Lung microvascular endothelial cell (primary cell): Measurements from ENCODE around the gene SBK2. TPM values are rescaled to one million over a fixed set of nuclear protein-coding genes. Genes with fewer than 3 reads are reported as not detected.
"Not testable (repeated sequence)": the region's sequence is repeated elsewhere in the genome, so short reads cannot be mapped to it uniquely, and the experiment has no call there.

ENCODE experiments used
- DNase-seq, 2 donors: peaks; one replicate each; pipeline versions ENCODE4 v3.0.0 to v3.0.0-alpha.2; 2010; ENCODE audit warnings: low read depth in 2 of 2
- total RNA-seq: library from RNA; depleted of rRNA; stranded (reverse); fragments of >200 nt; gene quantifications from 2 replicates; pipeline ENCODE4 v1.2.1, GENCODE V29; 2014

SBK2 gene, protein sequence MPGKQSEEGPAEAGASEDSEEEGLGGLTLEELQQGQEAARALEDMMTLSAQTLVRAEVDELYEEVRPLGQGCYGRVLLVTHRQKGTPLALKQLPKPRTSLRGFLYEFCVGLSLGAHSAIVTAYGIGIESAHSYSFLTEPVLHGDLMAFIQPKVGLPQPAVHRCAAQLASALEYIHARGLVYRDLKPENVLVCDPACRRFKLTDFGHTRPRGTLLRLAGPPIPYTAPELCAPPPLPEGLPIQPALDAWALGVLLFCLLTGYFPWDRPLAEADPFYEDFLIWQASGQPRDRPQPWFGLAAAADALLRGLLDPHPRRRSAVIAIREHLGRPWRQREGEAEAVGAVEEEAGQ
- total RNA-seq, result not detected in 2 replicates

GRCh38 chr19:55536951-55537740 is at the start of gene SBK2:
Gene SBK2, minus strand, starts transcription at chr19:55537133. Its CDS starts 839 bp downstream, at chr19:55536294.
- DNase-seq, result peak in 1 of 2 donors; percentile 55

GRCh38 chr19:55585658-55586339 is 48.9 kb upstream of the SBK2 start:
- DNase-seq, result peak in 1 of 2 donors; percentile 54

GRCh38 chr19:55584871-55585270 is 47.9 kb upstream of the SBK2 start:
- no peak for DNase-seq

DNA sequence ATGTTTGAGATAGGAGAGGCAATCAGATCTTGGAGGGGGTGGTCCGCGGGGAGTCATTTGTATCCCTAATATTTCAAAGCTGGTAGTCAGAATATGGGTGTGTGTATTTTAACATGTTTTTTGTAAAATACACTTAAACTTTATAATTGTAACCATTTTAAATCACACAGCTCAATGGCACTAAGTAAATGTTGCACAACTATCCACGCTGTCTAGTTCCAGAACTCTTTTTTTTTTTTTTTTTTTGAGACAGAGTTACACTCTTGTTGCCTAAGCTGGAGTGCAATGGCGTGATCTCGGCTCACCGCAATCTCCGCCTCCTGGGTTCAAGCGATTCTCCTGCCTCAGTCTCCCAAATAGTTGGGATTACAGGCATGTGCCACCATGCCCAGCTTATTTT is 47.0 kb upstream of the SBK2 start:
- not testable (repeated sequence) for DNase-seq

DNA sequence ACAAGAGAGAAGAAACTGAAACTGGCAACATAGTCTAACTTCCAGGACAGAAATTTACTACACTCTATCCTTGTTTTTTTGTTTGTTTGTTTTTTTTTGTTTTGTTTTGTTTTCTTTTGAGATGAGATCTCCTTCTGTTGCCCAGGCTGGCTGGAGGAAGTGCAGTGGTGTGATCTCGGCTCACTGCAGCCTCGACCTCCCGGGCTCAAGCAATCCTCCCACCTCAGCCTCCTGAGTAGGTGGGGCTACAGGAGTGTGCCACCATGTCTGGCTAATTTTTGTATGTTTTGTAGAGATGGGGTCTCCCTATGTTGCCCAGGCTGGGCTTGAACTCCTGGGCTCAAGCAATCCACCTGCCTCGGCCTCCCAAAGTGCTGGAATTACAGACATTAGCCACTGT is 45.4 kb upstream of the SBK2 start:
- not testable (repeated sequence) for DNase-seq

- DNase-seq, result no peak
Observed at GRCh38 chr19:55581823-55582223, 44.9 kb upstream of the SBK2 start.

- DNase-seq, result peak in 1 of 2 donors; percentile 22
Observed at GRCh38 chr19:55581145-55581822, 44.4 kb upstream of the SBK2 start.

- peak; percentile 89 to 90 for DNase-seq
Observed at GRCh38 chr19:55580628-55581144, 43.8 kb upstream of the SBK2 start, which contains the start of gene ZNF579. Gene ZNF579, minus strand, starts transcription at chr19:55580848. Its CDS starts 1,209 bp downstream, at chr19:55579639.

DNA sequence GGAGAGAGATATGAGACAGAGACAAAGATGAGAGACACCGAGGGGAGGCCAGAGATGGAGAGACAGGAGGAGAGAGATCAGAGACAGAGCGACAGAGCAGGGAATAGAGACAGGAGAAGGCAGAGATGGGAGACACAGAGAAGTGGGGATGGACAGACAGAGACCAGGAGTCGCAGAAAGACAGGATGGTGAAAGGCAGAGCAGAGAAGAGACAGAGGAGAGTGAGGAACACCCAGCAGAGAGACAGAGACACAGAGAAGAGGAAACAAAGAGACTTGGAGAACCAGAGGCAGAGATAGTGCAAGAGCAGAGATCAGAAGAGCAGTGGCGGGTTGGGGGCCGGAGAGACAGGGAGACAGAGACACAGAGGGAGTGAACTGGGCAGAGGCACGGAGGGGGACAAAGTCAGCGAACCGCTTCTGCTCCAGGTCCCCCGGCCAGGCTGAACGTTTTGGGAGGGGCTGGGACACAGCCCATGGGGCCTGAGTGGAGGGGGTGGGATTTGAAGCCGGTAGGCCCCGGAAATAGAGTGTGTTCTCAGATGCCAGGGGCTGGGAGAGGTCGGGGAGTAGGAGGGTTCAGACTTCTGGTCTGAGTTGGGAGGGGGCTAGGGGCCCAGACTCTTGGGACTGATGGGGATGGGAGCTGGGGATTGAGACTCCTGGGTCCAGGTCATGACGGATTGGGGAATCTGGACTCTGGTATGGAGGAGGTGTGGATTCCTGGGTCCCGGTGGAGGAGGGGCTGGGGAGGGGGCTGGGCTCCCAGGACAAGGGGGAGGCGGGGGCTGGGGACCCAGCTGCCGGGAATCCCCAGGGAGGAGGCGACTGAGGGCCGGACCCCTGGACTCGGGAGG is 43.1 kb upstream of the SBK2 start:
- DNase-seq, result peak in 1 of 2 donors; percentile 16

DNA sequence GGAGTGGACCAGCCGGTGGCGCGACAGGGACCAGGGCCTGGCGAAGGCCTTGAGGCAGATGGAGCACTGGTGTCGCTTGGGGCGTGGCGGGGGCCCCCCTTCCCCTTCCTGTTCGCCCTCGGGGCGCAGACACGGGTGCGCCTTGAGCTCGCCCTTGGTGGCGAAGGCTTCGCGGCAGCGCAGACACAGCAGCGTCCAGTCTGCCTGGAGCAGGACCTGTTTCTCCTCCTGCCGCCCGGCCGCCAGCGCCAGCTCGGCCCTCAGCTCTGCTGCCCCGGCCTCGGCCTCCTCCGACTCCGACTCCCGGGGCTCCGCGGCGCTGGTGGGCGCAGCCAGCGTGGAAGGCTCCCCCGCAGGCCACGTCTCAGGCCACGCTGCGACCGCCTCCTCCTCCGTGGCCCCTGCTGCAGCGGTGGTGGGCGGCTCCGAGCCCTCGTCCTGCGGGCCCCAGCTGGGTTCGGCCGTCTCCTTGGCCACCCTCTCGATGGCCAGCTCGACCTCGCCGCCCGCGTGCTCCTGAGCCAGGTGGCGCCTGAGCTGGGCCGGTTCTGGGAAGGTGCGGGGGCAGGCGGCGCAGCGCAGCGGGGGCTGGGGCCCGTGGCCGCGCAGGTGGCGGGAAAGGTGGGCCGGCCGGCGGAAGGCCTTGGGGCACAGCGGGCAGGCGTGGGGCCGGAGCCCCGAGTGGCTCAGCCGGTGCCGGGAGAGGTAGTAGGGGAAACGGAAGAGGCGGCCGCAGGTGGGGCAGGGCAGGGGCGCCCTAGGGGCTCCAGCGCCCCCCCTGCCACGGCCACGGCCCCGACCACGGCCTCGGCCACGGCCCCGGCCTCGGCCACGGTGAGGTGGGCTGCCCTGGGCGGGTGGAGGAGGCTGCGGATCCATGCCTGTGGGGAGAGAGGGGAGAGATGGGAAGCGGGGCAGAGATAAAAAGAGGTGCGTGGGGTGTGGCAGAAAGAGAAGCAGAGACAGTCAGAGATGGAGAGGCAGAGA is 42.1 kb upstream of the SBK2 start:
- DNase-seq, result no peak

GRCh38 chr19:55578031-55578760 is 41.3 kb upstream of the SBK2 start:
- DNase-seq, result no peak

DNA sequence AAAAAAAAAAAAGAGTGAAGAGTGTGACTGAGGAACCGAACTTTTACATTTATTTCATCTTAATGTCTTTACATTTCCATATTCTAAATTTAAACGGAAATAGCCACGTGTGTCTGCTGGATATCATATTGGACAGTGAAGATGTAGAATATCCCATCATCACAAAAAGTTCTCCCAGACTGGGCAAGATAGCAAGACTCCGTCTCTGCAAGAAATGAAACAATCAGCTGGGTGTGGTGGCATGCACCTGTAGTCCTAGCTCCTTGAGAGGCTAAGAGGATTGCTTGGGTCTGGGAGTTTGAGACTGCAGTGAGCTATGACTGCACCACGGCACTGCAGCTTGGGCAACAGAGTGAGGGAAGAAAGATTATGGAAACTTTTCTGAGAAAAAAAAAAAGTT is 39.8 kb upstream of the SBK2 start:
- DNase-seq, result no peak

DNA sequence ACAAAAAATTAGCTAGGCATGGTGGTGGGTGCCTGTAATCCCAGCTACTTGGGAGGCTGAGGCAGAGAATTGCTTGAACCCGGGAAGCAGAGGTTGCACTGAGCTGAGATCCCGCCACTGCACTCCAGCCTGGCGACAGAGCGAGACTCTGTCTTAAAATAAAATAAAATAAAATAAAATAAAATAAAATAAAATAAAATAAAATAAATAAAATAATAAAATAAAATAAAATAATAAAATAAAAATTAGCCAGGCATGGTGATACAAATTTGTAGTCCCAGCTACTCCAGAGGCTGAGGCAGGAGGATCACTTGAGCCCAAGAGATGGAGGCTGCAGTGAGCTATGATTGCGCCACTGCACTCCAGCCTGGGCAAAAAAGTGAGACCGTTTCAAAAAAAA is 37.0 kb upstream of the SBK2 start:
- not testable (repeated sequence) for DNase-seq

DNA sequence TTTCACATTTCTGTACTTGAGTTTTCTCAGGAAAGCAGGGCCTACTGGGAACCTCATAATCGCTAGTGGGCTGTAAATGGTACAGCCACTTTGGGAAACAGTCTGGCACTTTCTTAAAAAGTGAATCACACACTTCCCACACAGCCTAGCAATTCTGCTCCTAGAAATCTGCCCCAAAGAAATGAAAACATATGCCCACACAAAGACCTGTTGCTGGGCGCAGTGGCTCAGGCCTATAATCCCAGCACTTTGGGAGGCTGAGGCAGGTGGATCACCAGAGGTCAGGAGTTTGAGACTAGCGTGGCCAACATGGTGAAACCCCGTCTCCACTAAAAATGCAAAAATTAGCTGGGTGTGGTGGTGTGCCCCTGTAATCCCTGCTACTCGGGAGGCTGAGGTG is 32.5 kb upstream of the SBK2 start:
- DNase-seq, result not testable (repeated sequence)

GRCh38 chr19:55567708-55568328 is 30.9 kb upstream of the SBK2 start:
- no peak for DNase-seq

- DNase-seq, result no peak
Observed at GRCh38 chr19:55566823-55567222, 29.9 kb upstream of the SBK2 start.

DNA sequence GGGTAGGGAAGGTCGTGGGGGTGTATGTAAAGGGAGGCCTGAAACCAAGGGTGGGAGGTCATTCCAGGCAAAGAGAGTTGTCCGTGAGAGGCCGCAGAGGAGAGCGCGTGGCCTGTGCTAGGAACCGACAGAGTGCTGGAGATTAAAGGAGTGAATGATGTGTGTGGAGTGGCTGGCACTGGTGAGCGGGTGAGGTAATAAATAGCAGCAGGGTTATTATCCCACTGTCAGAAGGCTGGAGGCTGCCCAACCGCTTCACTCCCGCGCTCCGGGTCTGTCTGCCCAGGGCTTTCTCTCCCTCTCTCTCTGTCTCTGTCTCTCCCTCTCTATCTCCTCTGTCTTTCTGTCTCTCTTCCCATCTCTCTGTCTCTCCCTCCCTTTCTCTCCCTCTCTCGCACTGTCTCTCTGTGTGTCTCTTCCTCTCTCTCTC is 26.3 kb upstream of the SBK2 start:
- no peak for DNase-seq

DNA sequence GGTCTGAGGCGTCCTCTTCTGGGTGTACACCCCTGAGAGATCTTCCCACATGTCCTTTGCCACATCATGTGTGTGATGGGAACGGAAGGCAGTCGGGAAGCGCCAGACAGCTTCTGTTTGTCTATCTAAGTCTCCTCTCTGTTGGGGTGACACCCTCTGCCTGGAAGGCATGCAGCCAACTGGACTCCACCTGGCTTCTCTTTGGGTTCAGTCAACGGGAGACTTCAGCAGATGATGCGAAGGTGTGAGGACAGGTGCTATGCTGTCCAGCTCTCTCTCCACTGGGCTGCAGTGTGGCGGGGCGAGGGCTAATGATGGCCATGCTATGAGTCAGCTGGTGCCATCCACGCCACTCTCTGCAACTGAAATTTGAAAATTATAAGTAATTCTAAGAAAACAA is 22.8 kb upstream of the SBK2 start:
- DNase-seq, result no peak
